Measurements from ENCODE around the gene TFEB. TPM values are rescaled to one million over a fixed set of nuclear protein-coding genes. Genes with fewer than 3 reads are reported as not detected.

TFEB gene
- total RNA-seq, 1 experiment from 2014 or later, result 5.5 TPM

GRCh38 chr6:41739041-41739440, 3.6 kb upstream of the TFEB start:
- DNase-seq (ENCODE audit: low read depth), result no peak

DNA sequence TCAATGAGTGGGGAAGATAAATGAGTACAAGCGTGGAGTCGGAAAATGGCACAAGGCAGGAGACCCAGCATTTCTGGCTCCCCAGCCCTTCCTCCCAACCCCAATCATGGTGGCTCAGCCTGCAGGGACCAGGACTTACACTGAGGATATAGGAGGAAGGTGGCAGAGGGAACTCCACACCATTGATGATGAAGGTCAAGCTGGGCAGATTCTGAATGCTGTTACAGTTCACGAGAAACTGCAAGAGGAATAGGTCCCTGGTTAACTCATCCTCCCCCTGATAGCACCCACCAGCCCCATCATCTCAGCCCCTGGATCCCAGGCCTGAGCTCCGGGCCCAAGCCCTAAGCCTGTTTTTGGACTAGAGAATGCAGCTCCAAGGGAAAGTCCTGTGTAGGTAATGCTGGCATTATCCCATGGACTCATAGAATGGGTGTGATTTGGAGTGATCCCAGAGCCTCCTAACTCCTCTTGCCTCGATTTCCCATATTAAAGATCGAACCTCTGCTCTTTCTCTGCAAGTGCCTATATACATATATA, 2.3 kb upstream of the TFEB start:
- no peak for DNase-seq (ENCODE audit: low read depth)

GRCh38 chr6:41736800-41737555, 1.6 kb upstream of the TFEB start:
- no peak for DNase-seq (ENCODE audit: low read depth)

DNA sequence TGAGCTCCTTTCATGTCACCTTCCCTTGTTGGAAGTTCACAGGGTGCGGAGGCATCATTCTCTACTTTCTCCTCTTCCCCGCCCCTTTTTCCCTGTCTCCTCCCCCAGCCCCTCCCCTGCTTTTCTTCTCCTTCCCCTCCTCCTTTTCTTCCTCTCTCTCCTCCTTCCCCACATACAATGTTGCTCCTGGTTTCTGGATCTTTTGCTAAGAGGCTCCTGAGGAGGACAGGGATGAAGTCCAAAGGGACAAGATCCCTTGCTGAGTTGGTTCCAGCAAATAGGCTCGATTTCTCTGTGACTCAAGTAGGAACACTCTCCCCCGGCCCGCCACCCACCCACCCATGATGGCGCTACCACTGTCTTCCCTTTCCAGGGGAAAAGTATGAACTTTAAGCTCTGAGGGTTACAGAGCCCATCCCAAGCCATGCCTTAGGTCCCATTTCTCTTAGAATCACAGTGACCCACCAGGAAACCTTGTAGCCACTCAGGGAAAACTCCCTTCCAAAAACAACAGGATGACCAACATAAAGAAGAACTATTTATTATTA, 852 bp upstream of the TFEB start:
- no peak for DNase-seq (ENCODE audit: low read depth)

DNA sequence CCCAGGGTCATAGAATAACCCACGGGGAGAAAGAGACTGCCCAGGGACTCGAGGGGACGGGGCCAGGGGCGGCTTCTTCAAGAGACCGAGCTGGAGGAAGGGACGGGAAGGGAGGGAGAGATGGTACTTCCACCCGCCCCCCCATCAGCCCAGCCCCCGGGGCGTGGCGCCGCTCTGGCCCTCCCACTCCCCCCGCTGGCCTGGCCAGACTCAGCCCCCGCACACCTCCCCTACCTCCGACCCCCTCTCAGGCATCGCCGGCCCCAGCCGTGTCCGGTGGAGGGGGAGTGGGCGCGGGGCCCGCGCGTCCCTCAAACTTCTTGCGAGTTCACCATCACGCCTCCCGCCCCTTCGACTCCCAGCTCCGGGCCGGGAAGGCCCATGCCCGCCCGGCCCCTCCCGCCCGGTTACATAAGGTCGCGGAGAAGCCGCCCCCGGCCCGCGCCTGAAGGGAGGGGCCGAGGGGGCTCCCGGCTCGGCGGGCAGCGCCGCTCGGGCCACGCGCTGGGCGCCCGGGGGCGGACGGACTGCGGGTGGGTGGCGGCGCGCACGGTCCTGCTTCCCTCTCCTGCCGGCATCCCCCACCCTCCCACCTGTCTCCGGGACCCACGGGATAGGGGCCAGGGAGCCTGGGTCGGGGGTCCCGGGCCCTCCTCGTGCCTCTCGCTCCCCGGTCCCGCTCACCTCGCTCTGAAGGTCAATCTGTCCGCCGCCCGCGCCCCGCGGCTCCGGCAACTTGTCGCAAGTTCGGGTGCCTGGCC, 562 bp downstream of the TFEB start:
- DNase-seq (ENCODE audit: low read depth), result peak; percentile 62

GRCh38 chr6:41733707-41734665, 1.4 kb downstream of the TFEB start:
- peak; percentile 79 for DNase-seq (ENCODE audit: low read depth)

DNA sequence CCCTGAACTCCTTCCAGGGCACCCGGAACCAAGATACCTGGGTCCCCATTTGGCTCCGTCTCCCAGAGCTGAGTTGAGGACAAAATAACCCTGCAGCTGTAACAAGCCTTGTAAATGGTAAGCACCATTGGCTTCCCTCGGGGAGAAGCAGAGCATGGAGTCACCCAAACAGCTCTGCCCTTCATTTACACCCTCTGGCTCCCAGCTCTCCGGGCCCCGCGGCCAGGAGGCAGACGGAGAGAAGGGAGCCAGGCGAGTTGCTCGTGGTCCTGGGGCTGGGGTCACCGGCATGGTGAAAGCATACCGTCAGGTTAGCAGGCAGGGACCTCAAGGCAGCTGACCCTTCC, 2.1 kb downstream of the TFEB start:
- DNase-seq (ENCODE audit: low read depth), result no peak

GRCh38 chr6:41732591-41733359, 2.6 kb downstream of the TFEB start:
- no peak for DNase-seq (ENCODE audit: low read depth)

DNA sequence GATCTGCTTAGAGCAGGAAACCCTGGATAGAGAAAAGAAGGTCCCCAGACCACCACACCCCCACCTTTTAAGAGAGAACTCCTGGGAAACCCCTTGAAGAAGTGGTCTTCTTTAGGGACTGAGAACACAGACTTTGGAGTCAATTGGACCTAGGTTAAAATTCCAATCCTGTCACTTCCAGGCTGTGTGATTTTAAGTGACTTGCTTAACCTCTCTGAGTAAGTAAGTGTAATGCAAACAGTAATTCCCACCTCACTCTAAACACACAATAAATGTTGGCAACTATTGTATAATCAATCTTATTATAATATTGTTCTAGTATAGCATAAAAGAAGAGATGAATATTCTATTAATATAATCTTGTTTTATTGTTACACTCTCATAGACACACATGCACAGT, 3.3 kb downstream of the TFEB start:
- no peak for DNase-seq (ENCODE audit: low read depth)

GRCh38 chr6:41731561-41732086, 3.8 kb downstream of the TFEB start:
- DNase-seq (ENCODE audit: low read depth), result no peak

- peak; percentile 21 for DNase-seq (ENCODE audit: low read depth)
Observed at GRCh38 chr6:41730531-41731436, 4.6 kb downstream of the TFEB start.

GRCh38 chr6:41729624-41730023, 5.8 kb downstream of the TFEB start:
- no peak for DNase-seq (ENCODE audit: low read depth)

- DNase-seq (ENCODE audit: low read depth), result no peak
Observed at GRCh38 chr6:41728954-41729353, 6.5 kb downstream of the TFEB start.

- DNase-seq (ENCODE audit: low read depth), result no peak
Observed at GRCh38 chr6:41728073-41728936, 7.1 kb downstream of the TFEB start.

- no peak for DNase-seq (ENCODE audit: low read depth)
Observed at GRCh38 chr6:41727705-41728072, 7.7 kb downstream of the TFEB start.

- no peak for DNase-seq (ENCODE audit: low read depth)
Observed at GRCh38 chr6:41726876-41727275, 8.5 kb downstream of the TFEB start.

GRCh38 chr6:41724586-41725501, 10.6 kb downstream of the TFEB start:
- no peak for DNase-seq (ENCODE audit: low read depth)
